ENCODE results near the gene WDR53.

DNA sequence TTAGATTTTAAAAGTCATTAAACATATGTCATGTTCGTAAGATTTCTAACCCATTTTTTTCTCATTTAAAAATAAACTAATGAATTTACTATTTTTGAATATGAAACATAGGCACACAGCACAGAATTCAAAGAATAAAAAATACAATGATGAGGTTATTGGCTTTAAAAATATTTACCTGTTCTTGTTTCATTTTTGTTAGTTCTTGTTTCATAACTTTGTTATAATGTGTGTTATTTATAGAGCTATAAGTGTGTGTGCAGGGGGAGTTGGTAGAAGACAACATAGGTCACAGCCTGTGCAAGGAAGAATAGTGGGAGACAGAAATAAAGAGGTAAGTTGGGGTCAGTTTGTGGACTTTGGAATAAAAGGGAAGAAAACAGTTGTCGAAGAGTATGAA lies 40.3 kb upstream of the WDR53 start:
- TF ChIP-seq, protein P1, sequence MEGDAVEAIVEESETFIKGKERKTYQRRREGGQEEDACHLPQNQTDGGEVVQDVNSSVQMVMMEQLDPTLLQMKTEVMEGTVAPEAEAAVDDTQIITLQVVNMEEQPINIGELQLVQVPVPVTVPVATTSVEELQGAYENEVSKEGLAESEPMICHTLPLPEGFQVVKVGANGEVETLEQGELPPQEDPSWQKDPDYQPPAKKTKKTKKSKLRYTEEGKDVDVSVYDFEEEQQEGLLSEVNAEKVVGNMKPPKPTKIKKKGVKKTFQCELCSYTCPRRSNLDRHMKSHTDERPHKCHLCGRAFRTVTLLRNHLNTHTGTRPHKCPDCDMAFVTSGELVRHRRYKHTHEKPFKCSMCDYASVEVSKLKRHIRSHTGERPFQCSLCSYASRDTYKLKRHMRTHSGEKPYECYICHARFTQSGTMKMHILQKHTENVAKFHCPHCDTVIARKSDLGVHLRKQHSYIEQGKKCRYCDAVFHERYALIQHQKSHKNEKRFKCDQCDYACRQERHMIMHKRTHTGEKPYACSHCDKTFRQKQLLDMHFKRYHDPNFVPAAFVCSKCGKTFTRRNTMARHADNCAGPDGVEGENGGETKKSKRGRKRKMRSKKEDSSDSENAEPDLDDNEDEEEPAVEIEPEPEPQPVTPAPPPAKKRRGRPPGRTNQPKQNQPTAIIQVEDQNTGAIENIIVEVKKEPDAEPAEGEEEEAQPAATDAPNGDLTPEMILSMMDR (IDR thresholded peaks at IDR 0.05; ENCODE audit: insufficient read depth, low read depth, low read length): no peak
- TF ChIP-seq EZH2 (IDR thresholded peaks at IDR 0.05; ENCODE audit: insufficient read depth, low read length): no peak

Data from astrocyte (in vitro differentiated cells and primary cell).